Liver (tissue), 9 donors: Measurements from ENCODE around the gene ACACA. TPM values are rescaled to one million over a fixed set of nuclear protein-coding genes. Genes with fewer than 3 reads are reported as not detected.

ENCODE experiments used
- DNase-seq: peaks from one replicate; pipeline ENCODE4 v3.0.0-alpha.2; 2017; ENCODE audit warnings: low spot score
- H3K27ac ChIP-seq, 2 donors: one replicate each; pipeline ENCODE4 v1.7.0; 2013; ENCODE audit warnings: inconsistent platforms in 2 of 2, low read length in 2 of 2, control low read depth in 1 of 2, low read depth in 1 of 2, mild to moderate bottlenecking in 1 of 2
- H3K27me3 ChIP-seq, 4 donors: one replicate each; pipeline versions ENCODE4 v1.6.1 to v1.7.0; 2013; ENCODE audit warnings: low read length in 3 of 4, inconsistent platforms in 1 of 4, mild to moderate bottlenecking in 1 of 4, moderate library complexity in 1 of 4; ENCODE audit not compliant: control insufficient read depth in 4 of 4, insufficient read depth in 4 of 4
- H3K36me3 ChIP-seq, 4 donors: one replicate each; pipeline versions ENCODE4 v1.6.1 to v1.7.0; 2013; ENCODE audit warnings: low read length in 3 of 4, mild to moderate bottlenecking in 3 of 4, low read depth in 1 of 4, moderate library complexity in 1 of 4; ENCODE audit not compliant: control insufficient read depth in 4 of 4, insufficient read depth in 3 of 4
- H3K4me1 ChIP-seq, 4 donors: one replicate each; pipeline versions ENCODE4 v1.6.1 to v1.7.0; 2013; ENCODE audit warnings: low read length in 3 of 4, mild to moderate bottlenecking in 3 of 4, moderate library complexity in 1 of 4; ENCODE audit not compliant: control insufficient read depth in 4 of 4, insufficient read depth in 4 of 4
- H3K4me3 ChIP-seq, 3 donors: one replicate each; pipeline versions ENCODE4 v1.6.1 to v1.7.0; 2013; ENCODE audit warnings: low read length in 3 of 3, control low read depth in 1 of 3, low read depth in 1 of 3, mild to moderate bottlenecking in 1 of 3
- H3K9ac ChIP-seq, 2 donors: one replicate each; pipeline ENCODE4 v1.7.0; 2013; ENCODE audit warnings: low read length in 2 of 2, mild to moderate bottlenecking in 2 of 2, moderate library complexity in 2 of 2, control low read depth in 1 of 2, low read depth in 1 of 2
- H3K9me3 ChIP-seq, 4 donors: one replicate each; pipeline versions ENCODE4 v1.6.1 to v1.7.0; 2013; ENCODE audit warnings: low read length in 3 of 4; ENCODE audit not compliant: control insufficient read depth in 4 of 4
- EGR1 ChIP-seq, 2 donors: IDR thresholded peaks; 2 replicates each; pipeline ENCODE4 v1.6.1; 2016 to 2018; ENCODE audit warnings: antibody characterized with exemption in 2 of 2, low read depth in 2 of 2
- FOXA1 ChIP-seq: IDR thresholded peaks from 2 replicates; pipeline ENCODE4 v1.6.1; 2016; ENCODE audit warnings: antibody characterized with exemption
- FOXA2 ChIP-seq: IDR thresholded peaks from 2 replicates; pipeline ENCODE4 v1.6.1; 2016; ENCODE audit warnings: antibody characterized with exemption
- GABPA ChIP-seq, 2 donors: IDR thresholded peaks in 1 of 2; conservative IDR thresholded peaks in 1 of 2; 2 replicates each; pipeline ENCODE4 v1.6.1; 2016; ENCODE audit warnings: antibody characterized with exemption in 2 of 2, mild to moderate bottlenecking in 1 of 2, moderate library complexity in 1 of 2
- HNF4A ChIP-seq, 2 donors: conservative IDR thresholded peaks; 2 replicates each; pipeline ENCODE4 v1.6.1; 2016; ENCODE audit warnings: antibody characterized with exemption in 2 of 2, mild to moderate bottlenecking in 2 of 2
- HNF4G ChIP-seq: IDR thresholded peaks from 2 replicates; pipeline ENCODE4 v1.6.1; 2016; ENCODE audit warnings: antibody characterized with exemption
- JUND ChIP-seq, 2 donors: IDR thresholded peaks; 2 replicates each; pipeline ENCODE4 v1.6.1; 2016; ENCODE audit warnings: antibody characterized with exemption in 2 of 2
- NR2F2 ChIP-seq: IDR thresholded peaks from 2 replicates; pipeline ENCODE4 v1.6.1; 2016; ENCODE audit warnings: antibody characterized with exemption
- RAD21 ChIP-seq, 2 donors: IDR thresholded peaks; 2 replicates each; pipeline ENCODE4 v1.6.1; 2016; ENCODE audit warnings: antibody characterized with exemption in 2 of 2, mild to moderate bottlenecking in 2 of 2
- RXRA ChIP-seq, 2 donors: IDR thresholded peaks; 2 replicates each; pipeline ENCODE4 v1.6.1; 2017 to 2018; ENCODE audit warnings: antibody characterized with exemption in 2 of 2, mild to moderate bottlenecking in 1 of 2
- SP1 ChIP-seq: IDR thresholded peaks from 2 replicates; pipeline ENCODE4 v1.6.1; 2018; ENCODE audit warnings: antibody characterized with exemption, mild to moderate bottlenecking
- TAF1 ChIP-seq: conservative IDR thresholded peaks from 2 replicates; pipeline ENCODE4 v1.6.1; 2016; ENCODE audit warnings: antibody characterized with exemption, mild to moderate bottlenecking
- WGBS: extraction: QIAGEN DNeasy Blood & Tissue Kit; methylation state at CpG from one replicate; pipeline ENCODE4 v1.1.7; 2013; 5-methylcytosine and 5-hydroxymethylcytosine counted together
- polyA plus RNA-seq, 2 donors: library from polyadenylated mRNA; stranded (reverse) in 1 of 2; unstranded in 1 of 2; fragments of 200-250 nt in 1 of 2; fragments of >200 nt in 1 of 2; fragmentation: Nextera tagmentation in 1 of 2; extraction: Ambion mirVana in 1 of 2; gene quantifications; one replicate each; pipeline versions ENCODE4 v1.2.1 to v1.2.3, GENCODE V29; 2013 to 2015
- total RNA-seq, 2 donors: library from RNA; depleted of rRNA; stranded (reverse); fragments of >200 nt; gene quantifications; one replicate each; pipeline ENCODE4 v1.2.3, GENCODE V29; 2014
- TF ChIP-seq, protein P1 (sequence below): fragments of 150-350 bp; IDR thresholded peaks from 2 replicates; pipeline ENCODE4 v1.5.1; 2017; ENCODE audit warnings: improper control_type of control experiment, low read depth, low read length; ENCODE audit not compliant: missing input control
- TF ChIP-seq, protein P2 (sequence below): IDR thresholded peaks from 2 replicates; pipeline ENCODE4 v1.6.1; 2016; ENCODE audit warnings: antibody characterized with exemption
- TF ChIP-seq, protein P3 (sequence below): IDR thresholded peaks from 2 replicates; pipeline ENCODE4 v1.6.1; 2016; ENCODE audit warnings: antibody characterized with exemption
- TF ChIP-seq, protein P4 (sequence below): IDR thresholded peaks from 2 replicates; pipeline ENCODE4 v1.6.1; 2016; ENCODE audit warnings: antibody characterized with exemption
- TF ChIP-seq, protein P5 (sequence below): IDR thresholded peaks from 2 replicates; pipeline ENCODE4 v1.6.1; 2016; ENCODE audit warnings: antibody characterized with exemption, mild to moderate bottlenecking
- donor health status: healthy.
- donor health status: healthy.
- donor health status: healthy.
- donor health status: healthy.
- donor health status: healthy.

The ACACA gene
- total and polyA plus RNA-seq, 4 donors, result 14.8 to 49.5 (median 31.2) TPM

DNA sequence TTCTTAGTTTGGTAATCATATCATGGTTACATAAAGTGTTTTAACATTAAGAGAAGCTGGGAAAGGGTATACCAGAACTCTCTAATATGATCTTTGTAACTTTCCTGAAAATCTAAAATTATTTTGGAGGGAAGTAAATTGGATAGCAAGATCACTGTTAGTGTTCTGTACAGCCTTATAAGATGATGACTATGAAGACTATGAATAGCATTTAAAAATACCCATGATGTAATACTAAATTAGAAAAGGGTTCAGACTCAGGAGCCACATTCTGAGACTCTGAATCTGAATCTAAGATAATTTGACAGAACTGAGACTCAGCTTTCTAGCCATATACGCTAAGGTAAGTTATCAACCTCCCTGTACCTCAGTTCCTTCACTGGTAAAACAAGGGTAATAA is 238.9 kb downstream of the ACACA start:
- WGBS, result 97% methylated on average over 1 of the region's 1 CpG
- no peak for TF ChIP-seq GABPA (IDR thresholded peaks at IDR 0.05 in 1 of 2, conservative IDR thresholded peaks at IDR 0.05 in 1 of 2)
- no peak for TF ChIP-seq SP1
- TF ChIP-seq, protein P1, sequence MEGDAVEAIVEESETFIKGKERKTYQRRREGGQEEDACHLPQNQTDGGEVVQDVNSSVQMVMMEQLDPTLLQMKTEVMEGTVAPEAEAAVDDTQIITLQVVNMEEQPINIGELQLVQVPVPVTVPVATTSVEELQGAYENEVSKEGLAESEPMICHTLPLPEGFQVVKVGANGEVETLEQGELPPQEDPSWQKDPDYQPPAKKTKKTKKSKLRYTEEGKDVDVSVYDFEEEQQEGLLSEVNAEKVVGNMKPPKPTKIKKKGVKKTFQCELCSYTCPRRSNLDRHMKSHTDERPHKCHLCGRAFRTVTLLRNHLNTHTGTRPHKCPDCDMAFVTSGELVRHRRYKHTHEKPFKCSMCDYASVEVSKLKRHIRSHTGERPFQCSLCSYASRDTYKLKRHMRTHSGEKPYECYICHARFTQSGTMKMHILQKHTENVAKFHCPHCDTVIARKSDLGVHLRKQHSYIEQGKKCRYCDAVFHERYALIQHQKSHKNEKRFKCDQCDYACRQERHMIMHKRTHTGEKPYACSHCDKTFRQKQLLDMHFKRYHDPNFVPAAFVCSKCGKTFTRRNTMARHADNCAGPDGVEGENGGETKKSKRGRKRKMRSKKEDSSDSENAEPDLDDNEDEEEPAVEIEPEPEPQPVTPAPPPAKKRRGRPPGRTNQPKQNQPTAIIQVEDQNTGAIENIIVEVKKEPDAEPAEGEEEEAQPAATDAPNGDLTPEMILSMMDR, result no peak
- no peak for TF ChIP-seq EGR1 (IDR thresholded peaks at IDR 0.05; ENCODE audit: low read depth in 2 of 2)
- no peak for TF ChIP-seq NR2F2
- no peak for TF ChIP-seq HNF4G
- no peak for TF ChIP-seq HNF4A (conservative IDR thresholded peaks at IDR 0.05)
- no peak for TF ChIP-seq TAF1
- TF ChIP-seq, protein P2, sequence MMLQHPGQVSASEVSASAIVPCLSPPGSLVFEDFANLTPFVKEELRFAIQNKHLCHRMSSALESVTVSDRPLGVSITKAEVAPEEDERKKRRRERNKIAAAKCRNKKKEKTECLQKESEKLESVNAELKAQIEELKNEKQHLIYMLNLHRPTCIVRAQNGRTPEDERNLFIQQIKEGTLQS, result no peak
- no peak for TF ChIP-seq RXRA (IDR thresholded peaks at IDR 0.05)
- no peaks in the 10 kb centered on the region for H3K9me3 ChIP-seq

GRCh38 chr17:37164057-37164456 is 242.6 kb downstream of the ACACA start:
- 99% methylated on average over 2 of the region's 2 CpGs for WGBS

More for the DNA sequence above, 238.9 kb downstream of the ACACA start:
- H3K27me3 ChIP-seq, result no peaks in the 10 kb centered on the region
- DNase-seq, result no peak
- H3K27ac ChIP-seq, result no peak overlapping the region
- peaks cover 0 to 7% (median 1%) of the 10 kb centered on the region in 4 donors for H3K36me3 ChIP-seq
- no peaks in the 10 kb centered on the region for H3K4me1 ChIP-seq
- H3K4me3 ChIP-seq, result no peak overlapping the region
- H3K9ac ChIP-seq, result no peak overlapping the region

More at GRCh38 chr17:37164057-37164456, 242.6 kb downstream of the ACACA start:
- no peaks in the 10 kb centered on the region for H3K9me3 ChIP-seq
- peaks cover 0 to 36% (median 13%) of the 10 kb centered on the region in 4 donors for H3K36me3 ChIP-seq
- TF ChIP-seq, protein P3, sequence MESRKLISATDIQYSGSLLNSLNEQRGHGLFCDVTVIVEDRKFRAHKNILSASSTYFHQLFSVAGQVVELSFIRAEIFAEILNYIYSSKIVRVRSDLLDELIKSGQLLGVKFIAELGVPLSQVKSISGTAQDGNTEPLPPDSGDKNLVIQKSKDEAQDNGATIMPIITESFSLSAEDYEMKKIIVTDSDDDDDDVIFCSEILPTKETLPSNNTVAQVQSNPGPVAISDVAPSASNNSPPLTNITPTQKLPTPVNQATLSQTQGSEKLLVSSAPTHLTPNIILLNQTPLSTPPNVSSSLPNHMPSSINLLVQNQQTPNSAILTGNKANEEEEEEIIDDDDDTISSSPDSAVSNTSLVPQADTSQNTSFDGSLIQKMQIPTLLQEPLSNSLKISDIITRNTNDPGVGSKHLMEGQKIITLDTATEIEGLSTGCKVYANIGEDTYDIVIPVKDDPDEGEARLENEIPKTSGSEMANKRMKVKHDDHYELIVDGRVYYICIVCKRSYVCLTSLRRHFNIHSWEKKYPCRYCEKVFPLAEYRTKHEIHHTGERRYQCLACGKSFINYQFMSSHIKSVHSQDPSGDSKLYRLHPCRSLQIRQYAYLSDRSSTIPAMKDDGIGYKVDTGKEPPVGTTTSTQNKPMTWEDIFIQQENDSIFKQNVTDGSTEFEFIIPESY, result no peak
- TF ChIP-seq GABPA (IDR thresholded peaks at IDR 0.05 in 1 of 2, conservative IDR thresholded peaks at IDR 0.05 in 1 of 2) (no peak), SP1 (no peak), FOXA1 (no peak), RAD21 (IDR thresholded peaks at IDR 0.05) (no peak), FOXA2 (no peak), JUND (IDR thresholded peaks at IDR 0.05) (no peak), HNF4G (no peak), NR2F2 (no peak), RXRA (IDR thresholded peaks at IDR 0.05) (no peak), HNF4A (conservative IDR thresholded peaks at IDR 0.05) (no peak), TAF1 (no peak), EGR1 (IDR thresholded peaks at IDR 0.05; ENCODE audit: low read depth in 2 of 2) (no peak)
- TF ChIP-seq, protein P4, sequence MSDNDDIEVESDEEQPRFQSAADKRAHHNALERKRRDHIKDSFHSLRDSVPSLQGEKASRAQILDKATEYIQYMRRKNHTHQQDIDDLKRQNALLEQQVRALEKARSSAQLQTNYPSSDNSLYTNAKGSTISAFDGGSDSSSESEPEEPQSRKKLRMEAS, result no peak
- TF ChIP-seq, protein P5, sequence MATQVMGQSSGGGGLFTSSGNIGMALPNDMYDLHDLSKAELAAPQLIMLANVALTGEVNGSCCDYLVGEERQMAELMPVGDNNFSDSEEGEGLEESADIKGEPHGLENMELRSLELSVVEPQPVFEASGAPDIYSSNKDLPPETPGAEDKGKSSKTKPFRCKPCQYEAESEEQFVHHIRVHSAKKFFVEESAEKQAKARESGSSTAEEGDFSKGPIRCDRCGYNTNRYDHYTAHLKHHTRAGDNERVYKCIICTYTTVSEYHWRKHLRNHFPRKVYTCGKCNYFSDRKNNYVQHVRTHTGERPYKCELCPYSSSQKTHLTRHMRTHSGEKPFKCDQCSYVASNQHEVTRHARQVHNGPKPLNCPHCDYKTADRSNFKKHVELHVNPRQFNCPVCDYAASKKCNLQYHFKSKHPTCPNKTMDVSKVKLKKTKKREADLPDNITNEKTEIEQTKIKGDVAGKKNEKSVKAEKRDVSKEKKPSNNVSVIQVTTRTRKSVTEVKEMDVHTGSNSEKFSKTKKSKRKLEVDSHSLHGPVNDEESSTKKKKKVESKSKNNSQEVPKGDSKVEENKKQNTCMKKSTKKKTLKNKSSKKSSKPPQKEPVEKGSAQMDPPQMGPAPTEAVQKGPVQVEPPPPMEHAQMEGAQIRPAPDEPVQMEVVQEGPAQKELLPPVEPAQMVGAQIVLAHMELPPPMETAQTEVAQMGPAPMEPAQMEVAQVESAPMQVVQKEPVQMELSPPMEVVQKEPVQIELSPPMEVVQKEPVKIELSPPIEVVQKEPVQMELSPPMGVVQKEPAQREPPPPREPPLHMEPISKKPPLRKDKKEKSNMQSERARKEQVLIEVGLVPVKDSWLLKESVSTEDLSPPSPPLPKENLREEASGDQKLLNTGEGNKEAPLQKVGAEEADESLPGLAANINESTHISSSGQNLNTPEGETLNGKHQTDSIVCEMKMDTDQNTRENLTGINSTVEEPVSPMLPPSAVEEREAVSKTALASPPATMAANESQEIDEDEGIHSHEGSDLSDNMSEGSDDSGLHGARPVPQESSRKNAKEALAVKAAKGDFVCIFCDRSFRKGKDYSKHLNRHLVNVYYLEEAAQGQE, result no peak
- no peaks in the 10 kb centered on the region for H3K27me3 ChIP-seq
- H3K4me1 ChIP-seq, result no peaks in the 10 kb centered on the region
- H3K9ac ChIP-seq, result no peak overlapping the region
- H3K4me3 ChIP-seq, result no peak overlapping the region
- H3K27ac ChIP-seq, result no peak overlapping the region
- no peak for DNase-seq
